Natural killer cell (primary cell): ENCODE data around the gene TIMP2. TPM values are rescaled to one million over a fixed set of nuclear protein-coding genes. Genes with fewer than 3 reads are reported as not detected.

Source experiments
- ATAC-seq, 3 donors: fragments of 150-1000 bp in 2 of 3; fragments of 200-7000 bp in 1 of 3; cut with Tn5 transposase; 1 replicate in 1 of 3; 2 replicates in 2 of 3; pipeline ENCODE4 v1.10.0; 2021; ENCODE audit warnings: mild to moderate bottlenecking in 2 of 3, moderate library complexity in 2 of 3
- DNase-seq, 2 donors: peaks; one replicate each; pipeline versions ENCODE4 v3.0.0 to v3.0.0-alpha.2; 2013 to 2021; ENCODE audit warnings: mixed read lengths in 1 of 2
- H3K27ac ChIP-seq: one replicate; pipeline ENCODE4 v1.5.1; 2013; ENCODE audit warnings: mild to moderate bottlenecking, low read length
- H3K27me3 ChIP-seq: one replicate; pipeline ENCODE4 v1.6.1; 2013; ENCODE audit warnings: low read length; ENCODE audit not compliant: control insufficient read depth, insufficient read depth
- H3K36me3 ChIP-seq: one replicate; pipeline ENCODE4 v1.6.1; 2013; ENCODE audit warnings: low read length; ENCODE audit not compliant: control insufficient read depth, insufficient read depth
- H3K4me1 ChIP-seq: one replicate; pipeline ENCODE4 v1.6.1; 2013; ENCODE audit warnings: low read length; ENCODE audit not compliant: control insufficient read depth, insufficient read depth
- H3K4me3 ChIP-seq: one replicate; pipeline ENCODE4 v1.5.1; 2013; ENCODE audit warnings: low read length
- H3K9me3 ChIP-seq: one replicate; pipeline ENCODE4 v1.6.1; 2013; ENCODE audit warnings: low read length; ENCODE audit not compliant: control insufficient read depth, insufficient read depth
- H3K27ac Mint-ChIP-seq, 2 donors: one replicate each; pipeline ENCODE4 v1.8.0; 2022; ENCODE audit warnings: mild to moderate bottlenecking in 2 of 2, mixed read lengths in 2 of 2, moderate library complexity in 1 of 2
- H3K27me3 Mint-ChIP-seq, 2 donors: one replicate each; pipeline ENCODE4 v1.8.0; 2022; ENCODE audit warnings: low read depth in 2 of 2, mixed read lengths in 2 of 2
- H3K36me3 Mint-ChIP-seq: one replicate; pipeline ENCODE4 v1.8.0; 2022; ENCODE audit warnings: mixed read lengths
- H3K4me1 Mint-ChIP-seq, 2 donors: one replicate each; pipeline ENCODE4 v1.8.0; 2022; ENCODE audit warnings: mixed read lengths in 2 of 2
- H3K4me3 Mint-ChIP-seq: one replicate; pipeline ENCODE4 v1.8.0; 2022; ENCODE audit warnings: mild to moderate bottlenecking, moderate library complexity, mixed read lengths
- H3K9me3 Mint-ChIP-seq, 2 donors: one replicate each; pipeline ENCODE4 v1.8.0; 2022; ENCODE audit warnings: mixed read lengths in 2 of 2
- CTCF ChIP-seq: fragments of 200-600 bp; IDR thresholded peaks from one replicate; pipeline ENCODE4 v1.8.0; 2022; ENCODE audit warnings: antibody characterized with exemption
- WGBS: methylation state at CpG from one replicate; pipeline ENCODE4 v1.1.7; 2013; ENCODE audit warnings: missing lambda C conversion rate; ENCODE audit not compliant: insufficient coverage; 5-methylcytosine and 5-hydroxymethylcytosine counted together
- intact Hi-C: fragments of 100-400 bp; cut with micrococcal nuclease; formaldehyde crosslinking; loops from one replicate; pipeline ENCODE4 v1.14.2; 2022
- total RNA-seq, 4 donors: library from RNA; stranded (reverse); fragments of 120-200 nt in 1 of 4; gene quantifications; one replicate each; pipeline versions ENCODE4 v1.2.3 to v1.2.4, GENCODE V29; 2013 to 2022

TIMP2 gene
- total RNA-seq, 3 donors from 2014 or later (not counting 1 experiment from before 2014, with no cell fraction given) = 3.6 to 8.2 (median 7.1) TPM

DNA sequence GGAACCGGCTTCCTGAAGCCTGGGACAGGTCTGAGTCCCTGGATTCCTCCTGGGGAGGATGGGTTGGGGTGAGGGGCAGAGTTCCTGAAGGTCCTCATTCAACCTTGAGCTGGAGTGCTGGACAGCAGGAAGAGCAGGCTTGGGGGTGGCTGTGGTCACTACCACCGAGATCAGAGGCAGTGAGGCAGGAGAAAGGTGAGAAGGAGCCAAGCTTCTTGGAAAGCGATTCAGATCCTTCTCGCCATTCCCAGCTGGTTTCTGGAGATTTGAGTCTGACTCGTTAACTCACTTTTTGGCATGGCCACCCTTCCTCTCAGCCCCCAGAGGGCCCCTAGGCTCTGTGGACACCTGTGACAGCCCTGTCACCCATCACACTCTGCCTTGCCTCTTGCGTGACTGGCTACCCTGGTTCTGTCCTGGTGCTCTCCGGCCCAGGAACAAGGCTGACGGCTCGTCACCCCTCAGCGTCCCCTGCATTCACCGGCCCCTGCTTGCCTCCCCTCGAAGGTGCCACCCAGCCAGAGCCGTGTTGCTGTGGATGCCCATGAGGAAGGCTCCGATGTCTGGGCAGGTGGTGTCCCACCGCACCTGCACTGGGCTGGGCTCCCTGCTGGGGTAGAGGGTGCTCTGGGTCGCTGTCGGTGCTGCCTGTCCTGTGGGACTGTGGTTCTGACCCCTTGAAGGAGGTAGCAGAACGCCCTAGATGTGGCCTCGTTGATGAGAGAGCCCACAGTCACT, 9.7 kb upstream of the TIMP2 start:
- Mint-ChIP-seq H3K36me3 (no peaks in the 10 kb centered on the region), H3K4me3 (no peak overlapping the region), H3K9me3 (no peaks in the 10 kb centered on the region), H3K27me3 (peaks cover 0 to 7% of the 10 kb centered on the region in 2 donors), H3K27ac (peak overlapping the region in 1 of 2 donors; percentile 47), H3K4me1 (peaks cover 0 to 9% of the 10 kb centered on the region in 2 donors)
- Histone ChIP-seq H3K9me3 (no peaks in the 10 kb centered on the region), H3K27ac (no peak overlapping the region), H3K27me3 (no peaks in the 10 kb centered on the region), H3K4me3 (no peak overlapping the region), H3K4me1 (peaks cover 13% of the 10 kb centered on the region), H3K36me3 (no peaks in the 10 kb centered on the region)
- intact Hi-C loops = no loop called here
- DNase-seq (no peak), ATAC-seq (no peak)
- 82% methylated on average over 19 of the region's 19 CpGs for WGBS
- TF ChIP-seq CTCF = no peak

- Histone ChIP-seq H3K36me3 (no peaks in the 10 kb centered on the region), H3K27ac (no peak overlapping the region), H3K4me1 (peaks cover 13% of the 10 kb centered on the region), H3K9me3 (no peaks in the 10 kb centered on the region), H3K27me3 (no peaks in the 10 kb centered on the region), H3K4me3 (no peak overlapping the region)
- DNase-seq (no peak), ATAC-seq (no peak)
- Mint-ChIP-seq H3K36me3 (no peaks in the 10 kb centered on the region), H3K27ac (peak overlapping the region in 1 of 2 donors; percentile 47), H3K27me3 (peaks cover 0 to 10% of the 10 kb centered on the region in 2 donors), H3K9me3 (no peaks in the 10 kb centered on the region), H3K4me3 (no peak overlapping the region), H3K4me1 (peaks cover 0 to 9% of the 10 kb centered on the region in 2 donors)
- WGBS = 66% methylated on average over 16 of the region's 16 CpGs
- no peak for TF ChIP-seq CTCF
- intact Hi-C loops = no loop called here
These were observed 8.9 kb upstream of the TIMP2 start for GRCh38 chr17:78933959-78934568.

GRCh38 chr17:78933025-78933958, 8.1 kb upstream of the TIMP2 start:
- H3K27me3 ChIP-seq = no peaks in the 10 kb centered on the region
- WGBS = 75% methylated on average over 18 of the region's 18 CpGs
- Mint-ChIP-seq H3K36me3 (no peaks in the 10 kb centered on the region), H3K4me3 (no peak overlapping the region), H3K9me3 (no peaks in the 10 kb centered on the region), H3K27me3 (peaks cover 4 to 11% of the 10 kb centered on the region in 2 donors), H3K27ac (peak overlapping the region; percentile 75 to 83), H3K4me1 (peaks cover 0 to 9% of the 10 kb centered on the region in 2 donors)
- no peak for TF ChIP-seq CTCF
- no peaks in the 10 kb centered on the region for H3K9me3 ChIP-seq
- H3K36me3 ChIP-seq = no peaks in the 10 kb centered on the region
- peaks cover 13% of the 10 kb centered on the region for H3K4me1 ChIP-seq
- H3K27ac ChIP-seq = no peak overlapping the region
- ATAC-seq (peak; percentile 81 to 96 (median 96)), DNase-seq (peak in 1 of 2 donors; percentile 58)
- no peak overlapping the region for H3K4me3 ChIP-seq
- intact Hi-C loops = no loop called here
